HG03457 (cell line): Measurements from ENCODE around the gene IGSF10.

Experiments
- ATAC-seq: cut with Tn5 transposase; IDR thresholded peaks from one replicate; pipeline ENCODE4 v1.9.1; 2021; ENCODE audit warnings: moderate number of reproducible peaks; ENCODE audit not compliant: unreplicated experiment

Gene IGSF10

DNA sequence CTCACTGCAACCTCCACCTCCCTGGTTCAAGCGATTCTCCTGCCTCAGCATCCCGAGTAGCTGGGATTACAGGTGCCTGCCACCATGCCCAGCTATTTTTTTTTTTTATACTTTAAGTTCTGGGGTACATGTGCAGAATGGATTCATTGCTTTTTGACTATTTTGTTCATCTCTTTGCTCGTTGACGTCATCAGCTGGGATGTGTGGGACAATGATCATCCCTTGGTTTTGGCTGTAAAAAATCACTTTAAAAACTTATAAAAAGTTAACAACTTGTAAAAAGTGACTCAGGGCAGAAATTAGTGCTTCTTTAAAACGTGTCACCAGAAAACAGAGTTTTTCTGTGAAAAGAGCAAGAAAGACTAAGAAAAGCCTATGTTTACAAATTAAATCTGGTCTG is 37.8 kb downstream of the IGSF10 start:
- ATAC-seq = no peak

DNA sequence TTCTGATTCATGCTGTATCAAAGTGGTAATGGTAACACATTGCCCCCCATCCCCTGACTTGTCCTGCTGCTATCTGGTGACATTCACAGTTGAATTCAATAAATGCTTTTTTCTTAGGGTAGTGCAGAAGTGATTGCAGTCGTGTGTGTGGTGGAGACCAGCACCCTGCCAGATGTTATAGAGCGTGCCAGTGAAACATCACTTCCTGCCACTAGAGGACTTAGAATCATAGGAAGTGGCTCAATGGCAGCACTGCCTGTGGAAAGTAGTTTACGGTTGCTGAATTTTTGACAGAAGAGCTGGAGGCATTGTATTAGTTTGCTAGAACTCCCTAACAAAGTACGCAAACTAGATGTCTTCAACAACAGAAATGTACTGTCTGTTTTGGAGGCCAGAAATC is 38.9 kb downstream of the IGSF10 start:
- ATAC-seq = no peak

DNA sequence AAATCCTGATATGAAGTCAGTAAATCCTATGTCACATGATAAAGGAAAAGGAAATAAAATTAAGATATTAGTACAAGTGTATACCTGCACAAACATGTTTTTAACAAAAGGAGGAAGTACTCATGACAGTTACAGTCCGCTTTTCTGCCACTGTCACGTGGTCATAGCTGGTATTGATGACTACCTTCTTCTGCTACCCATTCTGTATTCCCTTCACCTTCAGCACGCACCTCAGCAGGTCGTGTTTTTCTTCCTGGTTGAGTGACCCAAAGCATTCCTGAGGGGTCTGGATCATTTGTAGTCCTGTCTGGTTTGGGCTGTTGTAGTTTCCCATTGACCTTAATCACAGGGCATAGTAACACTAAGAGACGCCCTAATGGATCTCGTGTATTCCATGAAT is 41.1 kb downstream of the IGSF10 start:
- ATAC-seq = no peak

DNA sequence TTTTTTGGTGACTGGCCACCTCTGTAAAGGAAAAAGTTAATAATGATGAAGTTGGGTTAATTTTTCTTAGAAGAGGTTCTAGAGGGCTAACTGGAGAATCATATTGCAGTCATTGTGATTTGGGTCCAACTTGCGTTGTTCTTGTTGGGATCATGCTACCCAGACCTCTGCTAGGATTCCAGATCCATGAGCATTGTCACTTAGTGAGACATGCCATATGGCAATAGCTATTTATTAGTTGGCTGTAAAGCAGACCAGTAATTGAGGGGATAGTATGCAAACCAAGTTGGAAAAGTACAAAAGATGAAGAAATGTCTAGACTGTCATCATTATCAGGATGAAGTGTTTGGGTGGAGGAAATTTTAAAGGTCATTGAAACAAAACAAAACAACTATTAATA is 45.6 kb downstream of the IGSF10 start:
- no peak for ATAC-seq

DNA sequence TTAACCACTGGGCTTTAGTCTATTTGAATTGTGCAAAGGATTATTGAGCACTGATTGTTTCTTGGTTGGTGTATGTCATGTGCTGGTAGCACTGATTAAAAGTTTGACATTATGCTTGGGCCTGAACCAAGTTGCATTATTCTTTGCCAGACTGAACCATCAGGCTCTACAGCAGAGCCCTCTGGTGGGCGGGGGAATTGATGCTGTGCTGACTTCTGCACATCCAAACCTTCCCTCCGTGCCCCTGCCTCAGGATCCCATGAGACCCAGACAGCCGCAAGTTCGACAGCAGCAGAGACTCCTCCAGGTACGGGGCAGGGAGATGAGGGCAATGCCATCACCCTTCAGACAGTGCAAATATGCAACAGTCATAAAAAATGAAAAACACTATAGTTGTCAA is 47.9 kb downstream of the IGSF10 start:
- ATAC-seq = no peak
